ENCODE data around the gene TM7SF2.

The TM7SF2 gene

DNA sequence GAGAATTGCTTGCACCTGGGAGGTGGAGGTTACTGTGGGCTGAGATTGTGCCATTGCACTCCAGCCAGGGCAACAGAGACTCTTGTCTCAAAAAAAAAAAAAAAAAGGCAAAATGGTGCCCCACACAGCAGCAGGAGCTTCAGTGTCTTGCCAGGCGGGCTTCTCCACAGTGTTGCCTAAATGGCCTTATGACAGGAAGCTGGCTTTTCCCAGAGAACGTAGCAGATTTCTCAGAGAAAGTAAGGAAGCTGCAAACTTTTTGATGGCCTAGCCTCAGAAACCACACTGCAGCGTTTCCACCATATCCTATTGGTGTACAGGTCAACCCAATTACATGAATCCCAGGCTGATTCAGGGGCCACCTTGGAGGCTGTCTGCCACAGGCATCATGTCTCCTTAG is 45.7 kb downstream of the TM7SF2 start:
- DNase-seq = no peak

DNA sequence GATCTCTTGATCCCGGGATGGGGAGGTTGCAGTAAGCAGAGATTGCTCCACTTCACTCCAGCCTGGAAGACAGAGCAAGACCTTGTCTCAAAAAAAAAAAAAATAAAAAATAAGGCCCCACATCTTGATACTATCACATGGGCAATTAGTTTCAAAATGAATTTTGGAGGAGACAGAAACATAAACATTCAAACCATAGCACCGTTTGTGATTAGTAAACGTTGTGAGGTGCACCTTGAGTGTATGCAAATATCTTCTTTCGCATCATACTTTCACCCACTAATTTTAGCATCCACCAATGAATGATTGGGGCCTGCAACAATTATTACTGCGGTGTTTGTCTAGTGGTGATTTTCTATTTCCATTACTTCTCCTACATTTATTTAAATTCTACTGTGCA is 47.3 kb downstream of the TM7SF2 start:
- DNase-seq = no peak

DNA sequence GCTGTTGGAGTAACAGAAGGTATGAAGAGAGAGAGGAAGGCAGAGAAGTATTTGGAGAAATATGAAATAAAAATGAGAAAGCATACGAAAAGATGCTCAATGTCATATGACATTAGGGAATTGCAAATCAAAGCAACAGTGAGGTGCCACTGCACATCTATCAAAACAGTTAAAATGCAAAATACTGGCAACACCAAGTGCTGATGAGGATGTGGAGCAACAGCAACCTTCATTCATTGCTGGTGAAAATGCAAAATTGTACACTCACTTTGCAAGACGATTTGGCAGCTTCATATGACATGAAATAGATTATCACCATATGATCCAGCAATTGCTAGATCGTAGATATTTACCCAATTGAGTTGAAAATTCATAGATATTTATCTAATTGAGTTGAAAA is 49.0 kb downstream of the TM7SF2 start:
- DNase-seq = no peak

DNA sequence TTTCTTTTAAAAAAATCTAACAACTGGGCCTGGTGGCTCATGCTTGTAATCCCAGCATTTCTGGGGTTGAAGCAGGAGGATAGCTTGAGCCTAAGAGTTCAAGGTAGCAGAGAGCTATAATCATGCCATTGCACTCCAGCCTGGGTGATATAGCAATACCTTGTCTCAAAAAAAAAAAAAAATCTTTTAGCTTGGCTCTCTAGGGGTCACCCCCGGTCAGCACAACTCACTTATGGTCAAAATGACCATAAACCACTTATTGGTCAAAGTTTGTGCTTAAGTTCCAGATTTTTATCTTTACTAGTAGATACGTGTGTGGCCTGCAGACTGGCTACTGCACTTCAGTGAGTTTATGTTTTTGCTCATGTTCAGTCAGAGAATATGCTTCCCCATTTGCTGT is 52.0 kb downstream of the TM7SF2 start:
- DNase-seq = no peak

All from activated CD4-positive, alpha-beta T cell treated with anti-CD3 and anti-CD28 coated beads, Interleukin-2, amount 50 U/mL, for 1 hour (primary cell).